CD4-positive, alpha-beta T cell (primary cell): ENCODE results near the gene OPCML. TPM values are rescaled to one million over a fixed set of nuclear protein-coding genes. Genes with fewer than 3 reads are reported as not detected.

Source experiments
- ATAC-seq: fragments of 200-7000 bp; cut with Tn5 transposase; one replicate; pipeline ENCODE4 v1.10.0; 2022; ENCODE audit warnings: mild to moderate bottlenecking; ENCODE audit not compliant: poor library complexity
- CTCF ChIA-PET: fragments of 350-600 bp; sonication (Branson Sonifier 250); formaldehyde crosslinking; loops from one replicate; lab custom pipeline; 2021; ENCODE audit warnings: antibody characterized with exemption, inconsistent platforms; lab: Charles Lee
- POLR2A ChIA-PET: fragments of 350-600 bp; sonication (Branson Sonifier 250); formaldehyde crosslinking; loops from one replicate; lab custom pipeline; 2021; ENCODE audit warnings: antibody characterized with exemption, inconsistent platforms; lab: Charles Lee
- DNase-seq, 14 experiments: peaks; one replicate each; pipeline ENCODE4 v3.0.0-alpha.2; 2013 to 2020; ENCODE audit warnings: mixed read lengths in 2 of 14
- H3K27ac ChIP-seq, 2 donors: one replicate each; pipeline versions ENCODE4 v1.5.1 to v1.7.0; 2013; ENCODE audit warnings: low read length in 2 of 2, low read depth in 1 of 2, mild to moderate bottlenecking in 1 of 2
- H3K27me3 ChIP-seq, 2 experiments: 1 replicate in 1 of 2; 2 replicates in 1 of 2; pipeline versions ENCODE4 v1.6.1 to v1.7.0; 2013; ENCODE audit warnings: low read length in 2 of 2, control low read depth in 1 of 2, mild to moderate bottlenecking in 1 of 2, moderate library complexity in 1 of 2; ENCODE audit not compliant: insufficient read depth in 2 of 2, control insufficient read depth in 1 of 2
- H3K36me3 ChIP-seq: one replicate; pipeline ENCODE4 v1.6.1; 2013; ENCODE audit warnings: low read length, control low read depth; ENCODE audit not compliant: insufficient read depth
- H3K4me1 ChIP-seq: one replicate; pipeline ENCODE4 v1.6.1; 2013; ENCODE audit warnings: low read length, control low read depth; ENCODE audit not compliant: insufficient read depth
- H3K4me3 ChIP-seq: one replicate; pipeline ENCODE4 v1.5.1; 2013; ENCODE audit warnings: mild to moderate bottlenecking, low read length, moderate library complexity
- H3K9me3 ChIP-seq, 2 experiments: 1 replicate in 1 of 2; 2 replicates in 1 of 2; pipeline versions ENCODE4 v1.6.1 to v1.7.0; 2013; ENCODE audit warnings: low read length in 2 of 2, mild to moderate bottlenecking in 2 of 2, control low read depth in 1 of 2, moderate library complexity in 1 of 2; ENCODE audit not compliant: control insufficient read depth in 1 of 2, insufficient read depth in 1 of 2
- H3K27ac Mint-ChIP-seq: one replicate; pipeline ENCODE4 v1.8.0; 2020; ENCODE audit warnings: mixed read lengths
- H3K27me3 Mint-ChIP-seq: one replicate; pipeline ENCODE4 v1.8.0; 2021; ENCODE audit warnings: mixed read lengths
- H3K36me3 Mint-ChIP-seq: one replicate; pipeline ENCODE4 v1.8.0; 2021; ENCODE audit warnings: low read depth, mixed read lengths
- H3K4me1 Mint-ChIP-seq: one replicate; pipeline ENCODE4 v1.8.0; 2021; ENCODE audit warnings: low read depth, mixed read lengths
- H3K4me3 Mint-ChIP-seq: one replicate; pipeline ENCODE4 v1.8.0; 2020; ENCODE audit warnings: mild to moderate bottlenecking, mixed read lengths
- H3K9me3 Mint-ChIP-seq: one replicate; pipeline ENCODE4 v1.8.0; 2020; ENCODE audit warnings: mixed read lengths
- CTCF ChIP-seq: fragments of 200-600 bp; IDR thresholded peaks from one replicate; pipeline ENCODE4 v1.8.0; 2022; ENCODE audit warnings: antibody characterized with exemption, mild to moderate bottlenecking
- intact Hi-C, 2 experiments: fragments of 100-400 bp; cut with DNase I in 1 of 2; cut with micrococcal nuclease in 1 of 2; formaldehyde crosslinking; loops; one replicate each; pipeline versions ENCODE4 v1.15.1 to v1.9.0; 2023 to 2025; cut with DNase I, micrococcal nuclease
- total RNA-seq, 174 experiments: library from RNA in 2 of 174; stranded (reverse) in 2 of 174; gene quantifications; one replicate each; pipeline ENCODE4 v1.2.3 and lab custom pipeline; 2021 to 2026

Gene OPCML
- total RNA-seq, 2 experiments from 2014 or later, result not detected

- CTCF ChIA-PET, result no interaction called here
- no peak for DNase-seq
- H3K27me3 ChIP-seq, result peaks cover 3 to 9% of the 10 kb centered on the region in 2 experiments
- H3K36me3 ChIP-seq, result no peaks in the 10 kb centered on the region
- POLR2A ChIA-PET, result interaction anchor here (0.6 kb wide), 1 partner anchor 565 kb away, joined by 3 read pairs; no protein-coding TSS in a partner anchor
- no peak overlapping the region for H3K27ac ChIP-seq
- Mint-ChIP-seq H3K9me3 (peaks cover 2% of the 10 kb centered on the region), H3K27ac (no peak overlapping the region), H3K27me3 (peaks cover 16% of the 10 kb centered on the region), H3K36me3 (no peaks in the 10 kb centered on the region), H3K4me1 (no peaks in the 10 kb centered on the region), H3K4me3 (no peak overlapping the region)
- intact Hi-C loops, result no loop called here
- H3K9me3 ChIP-seq, result peaks cover 0 to 12% of the 10 kb centered on the region in 2 experiments
- no peaks in the 10 kb centered on the region for H3K4me1 ChIP-seq
- TF ChIP-seq CTCF, result no peak
- no peak overlapping the region for H3K4me3 ChIP-seq
- no peak for ATAC-seq
Measured at GRCh38 chr11:132999031-132999430, 533.3 kb downstream of the OPCML start.

- intact Hi-C loops, result no loop called here
- Histone ChIP-seq H3K36me3 (no peaks in the 10 kb centered on the region), H3K27me3 (peaks cover 7 to 9% of the 10 kb centered on the region in 2 experiments), H3K4me3 (no peak overlapping the region), H3K4me1 (no peaks in the 10 kb centered on the region), H3K9me3 (peaks cover 0 to 8% of the 10 kb centered on the region in 2 experiments), H3K27ac (no peak overlapping the region)
- DNase-seq (no peak), ATAC-seq (no peak)
- ChIA-PET CTCF (no interaction called here), POLR2A (no interaction called here)
- H3K4me1 Mint-ChIP-seq, result no peaks in the 10 kb centered on the region
- no peak for TF ChIP-seq CTCF
- H3K9me3 Mint-ChIP-seq, result peaks cover 4% of the 10 kb centered on the region
- H3K27ac Mint-ChIP-seq, result no peak overlapping the region
- no peaks in the 10 kb centered on the region for H3K36me3 Mint-ChIP-seq
- H3K27me3 Mint-ChIP-seq, result peaks cover 28% of the 10 kb centered on the region
- no peak overlapping the region for H3K4me3 Mint-ChIP-seq
Measured at GRCh38 chr11:132997396-132997795, 534.9 kb downstream of the OPCML start.

- H3K4me1 ChIP-seq, result no peaks in the 10 kb centered on the region
Measured at GRCh38 chr11:132994966-132995365, 537.3 kb downstream of the OPCML start.

More at GRCh38 chr11:132994966-132995365, 537.3 kb downstream of the OPCML start:
- H3K27ac ChIP-seq, result no peak overlapping the region
- Mint-ChIP-seq H3K27me3 (peaks cover 25% of the 10 kb centered on the region), H3K4me1 (no peaks in the 10 kb centered on the region), H3K27ac (no peak overlapping the region), H3K9me3 (peaks cover 2% of the 10 kb centered on the region), H3K36me3 (no peaks in the 10 kb centered on the region), H3K4me3 (no peak overlapping the region)
- ChIA-PET CTCF (no interaction called here), POLR2A (no interaction called here)
- no peak for ATAC-seq
- TF ChIP-seq CTCF, result no peak
- DNase-seq, result no peak
- no peaks in the 10 kb centered on the region for H3K36me3 ChIP-seq
- peaks cover 7 to 9% of the 10 kb centered on the region in 2 experiments for H3K27me3 ChIP-seq
- H3K4me3 ChIP-seq, result no peak overlapping the region
- H3K9me3 ChIP-seq, result peaks cover 0 to 8% of the 10 kb centered on the region in 2 experiments
- intact Hi-C loops, result no loop called here
